HCT116 (cell line): ENCODE measurements around the gene VRK1. TPM values are rescaled to one million over a fixed set of nuclear protein-coding genes. Genes with fewer than 3 reads are reported as not detected.

Experiments used
- ATAC-seq: fragments of 200-7000 bp; cut with Tn5 transposase; 2 replicates; pipeline ENCODE4 v1.9.1; 2020; ENCODE audit warnings: mild to moderate bottlenecking, moderate library complexity
- BruUV-seq: library from RNA; stranded (reverse); fragments of 400-500 nt; replicated peaks from 2 replicates; lab custom pipeline; 2021; lab: Mats Ljungman, UMichigan
- CTCF ChIA-PET: fragments of 300-600 bp; sonication (Branson Sonifier 250); formaldehyde crosslinking; loops from one replicate; lab custom pipeline; 2021; ENCODE audit warnings: antibody characterized with exemption; lab: Charles Lee
- POLR2A ChIA-PET: fragments of 300-600, 350-600 bp; sonication (Branson Sonifier 250); formaldehyde crosslinking; loops from one replicate; lab custom pipeline; 2021; ENCODE audit warnings: antibody characterized with exemption; lab: Charles Lee
- RAD21 ChIA-PET, 2 experiments: fragments of 300-600 bp; sonication (Branson Sonifier 250); formaldehyde crosslinking; loops; one replicate each; lab custom pipeline; 2023; ENCODE audit warnings: low total read pairs in 2 of 2; ENCODE audit not compliant: uncharacterized antibody in 2 of 2, unreplicated experiment in 2 of 2, low non-redundant PET in 1 of 2; lab: Charles Lee
- DNase-seq: peaks from one replicate; pipeline ENCODE4 v3.0.0-alpha.2; 2010; ENCODE audit warnings: low read depth, low spot score
- H2AFZ ChIP-seq: fragments of 200-600 bp; shearing (Covaris generic), sonication (generic); 2 replicates; pipeline ENCODE4 v1.6.1; 2017; ENCODE audit warnings: low read depth, mixed run types, mixed read lengths, antibody characterized with exemption, low read length; ENCODE audit not compliant: poor library complexity, severe bottlenecking
- H3K27ac ChIP-seq: 2 replicates; pipeline ENCODE4 v1.5.1; 2012; ENCODE audit warnings: low read depth, low read length
- H3K27me3 ChIP-seq: fragments of 200-600 bp; sonication (generic); 2 replicates; pipeline ENCODE4 v1.6.1; 2016; ENCODE audit warnings: mixed run types, low read length, mixed read lengths; ENCODE audit not compliant: insufficient read depth
- H3K36me3 ChIP-seq, 2 experiments: fragments of 200-500 bp in 1 of 2; fragments of 200-600 bp in 1 of 2; sonication (Bioruptor generic) in 1 of 2; sonication (generic) in 1 of 2; 2 replicates each; pipeline versions ENCODE4 v1.5.1 to v1.6.1; 2014 to 2016; ENCODE audit warnings: low read length in 2 of 2, inconsistent platforms in 1 of 2, mixed read lengths in 1 of 2, mixed run types in 1 of 2; ENCODE audit not compliant: insufficient read depth in 2 of 2, control insufficient read depth in 1 of 2
- H3K4me1 ChIP-seq, 2 experiments: fragments of 200-600 bp in 1 of 2; sonication (generic) in 1 of 2; 2 replicates each; pipeline versions ENCODE4 v1.5.1 to v1.6.1; 2012 to 2017; ENCODE audit warnings: low read length in 2 of 2, inconsistent platforms in 1 of 2, mild to moderate bottlenecking in 1 of 2, mixed read lengths in 1 of 2, mixed run types in 1 of 2, moderate library complexity in 1 of 2; ENCODE audit not compliant: insufficient read depth in 2 of 2, control insufficient read depth in 1 of 2
- H3K4me2 ChIP-seq: fragments of 200-600 bp; sonication (generic); 2 replicates; pipeline ENCODE4 v1.6.1; 2017; ENCODE audit warnings: mixed run types, low read length, mixed read lengths
- H3K4me3 ChIP-seq, 2 experiments: fragments of 200-600 bp in 1 of 2; sonication (generic) in 1 of 2; replicated peaks in 1 of 2; 2 replicates each; pipeline ENCODE4 v1.5.1; 2011 to 2016; ENCODE audit warnings: low read length in 2 of 2, control low read depth in 1 of 2, low read depth in 1 of 2, mild to moderate bottlenecking in 1 of 2, mixed read lengths in 1 of 2, mixed run types in 1 of 2
- H3K79me2 ChIP-seq: fragments of 200-600 bp; sonication (generic); 2 replicates; pipeline ENCODE4 v1.6.1; 2017; ENCODE audit warnings: mild to moderate bottlenecking, mixed run types, low read length, moderate library complexity, mixed read lengths; ENCODE audit not compliant: insufficient read depth
- H3K9ac ChIP-seq: fragments of 200-600 bp; sonication (generic); 2 replicates; pipeline ENCODE4 v1.6.1; 2016; ENCODE audit warnings: low read length, mixed read lengths
- H3K9me2 ChIP-seq: fragments of 200-600 bp; sonication (generic), shearing (Covaris generic); 2 replicates; pipeline ENCODE4 v1.6.1; 2017; ENCODE audit warnings: mixed run types, mild to moderate bottlenecking, moderate library complexity; ENCODE audit not compliant: insufficient read depth
- H3K9me3 ChIP-seq, 2 experiments: fragments of 200-500 bp in 1 of 2; fragments of 200-600 bp in 1 of 2; sonication (Bioruptor generic) in 1 of 2; sonication (generic) in 1 of 2; 2 replicates each; pipeline ENCODE4 v1.6.1; 2014 to 2017; ENCODE audit warnings: low read length in 2 of 2, mixed read lengths in 2 of 2, inconsistent platforms in 1 of 2, low read depth in 1 of 2, mild to moderate bottlenecking in 1 of 2, mixed run types in 1 of 2, moderate library complexity in 1 of 2; ENCODE audit not compliant: control insufficient read depth in 1 of 2, insufficient read depth in 1 of 2
- H4K20me1 ChIP-seq: fragments of 200-600 bp; sonication (generic), shearing (Covaris generic); 2 replicates; pipeline ENCODE4 v1.6.1; 2017; ENCODE audit warnings: mixed run types, mild to moderate bottlenecking, moderate library complexity; ENCODE audit not compliant: insufficient read depth
- ATF3 ChIP-seq: IDR thresholded peaks from 2 replicates; pipeline ENCODE4 v1.6.1; 2012
- CTCF ChIP-seq, 3 experiments: fragments of 200-600 bp in 1 of 3; sonication (generic) in 1 of 3; IDR thresholded peaks in 2 of 3; conservative IDR thresholded peaks in 1 of 3; 2 replicates each; pipeline ENCODE4 v1.5.1; 2012 to 2017; ENCODE audit warnings: low read depth in 2 of 3, low read length in 2 of 3, antibody characterized with exemption in 1 of 3, borderline replicate concordance in 1 of 3, control low read depth in 1 of 3, mild to moderate bottlenecking in 1 of 3, mixed read lengths in 1 of 3, mixed run types in 1 of 3, moderate library complexity in 1 of 3; ENCODE audit not compliant: insufficient read depth in 1 of 3
- EGR1 ChIP-seq: IDR thresholded peaks from 2 replicates; pipeline ENCODE4 v1.6.1; 2012; ENCODE audit warnings: low read depth
- ELF1 ChIP-seq: IDR thresholded peaks from 2 replicates; pipeline ENCODE4 v1.6.1; 2012; ENCODE audit warnings: low read depth, borderline replicate concordance
- FOSL1 ChIP-seq: IDR thresholded peaks from 2 replicates; pipeline ENCODE4 v1.6.1; 2012; ENCODE audit warnings: low read depth
- POLR2A ChIP-seq: IDR thresholded peaks from 2 replicates; pipeline ENCODE4 v1.7.0; 2011; ENCODE audit warnings: borderline replicate concordance; ENCODE audit not compliant: insufficient read depth, insufficient read length; ENCODE audit errors: extremely low read depth
- POLR2AphosphoS5 ChIP-seq: IDR thresholded peaks from 2 replicates; pipeline ENCODE4 v1.6.1; 2011; ENCODE audit warnings: mild to moderate bottlenecking, low read depth, low read length, moderate library complexity
- RAD21 ChIP-seq: IDR thresholded peaks from 2 replicates; pipeline ENCODE4 v1.6.1; 2012; ENCODE audit warnings: low read depth, mild to moderate bottlenecking
- SIN3A ChIP-seq: IDR thresholded peaks from 2 replicates; pipeline ENCODE4 v1.6.1; 2012; ENCODE audit warnings: low read depth
- SP1 ChIP-seq: IDR thresholded peaks from 2 replicates; pipeline ENCODE4 v1.6.1; 2012; ENCODE audit warnings: low read depth
- TCF7L2 ChIP-seq: IDR thresholded peaks from 2 replicates; pipeline ENCODE4 v1.7.0; 2011; ENCODE audit warnings: borderline replicate concordance, inconsistent platforms; ENCODE audit not compliant: insufficient read depth, insufficient read length; ENCODE audit errors: extremely low read depth
- ZNF274 ChIP-seq: fragments of 200-500 bp; sonication (Bioruptor generic); IDR thresholded peaks from 2 replicates; pipeline ENCODE4 v1.6.1; 2014; ENCODE audit warnings: mild to moderate bottlenecking, low read depth, low read length, inconsistent platforms
- intact Hi-C: fragments of 100-400 bp; cut with micrococcal nuclease; formaldehyde crosslinking; loops from 2 replicates; pipeline ENCODE4 v1.10.0; 2022
- total RNA-seq: library from RNA; stranded (reverse); gene quantifications from one replicate; pipeline ENCODE4 v1.2.1, GENCODE V29; 2021; ENCODE audit not compliant: unreplicated experiment

The VRK1 gene
- total RNA-seq, 1 experiment from 2014 or later: 51.4 TPM

- TF ChIP-seq ATF3: no peak
- TF ChIP-seq, all 23 proteins: peak for 0
These were observed 49.6 kb upstream of the VRK1 start (continued) for GRCh38 chr14:96747608-96748007.

- Histone ChIP-seq H3K79me2 (no peaks in the 10 kb centered on the region), H3K9me2 (no peaks in the 10 kb centered on the region), H4K20me1 (no peaks in the 10 kb centered on the region), H3K27ac (no peak overlapping the region), H3K9me3 (no peaks in the 10 kb centered on the region), H3K4me3 (no peak overlapping the region), H3K4me1 (no peaks in the 10 kb centered on the region; a peak in 2 of 4 replicates), H2AFZ (no peak overlapping the region), H3K4me2 (no peak overlapping the region), H3K9ac (no peak overlapping the region), H3K36me3 (no peaks in the 10 kb centered on the region), H3K27me3 (no peaks in the 10 kb centered on the region)
- CTCF ChIA-PET: no interaction called here
- TF ChIP-seq SIN3A (no peak), POLR2AphosphoS5 (no peak)
- no TSS peak for BruUV-seq
- no peak for ATAC-seq
- intact Hi-C loops: loop anchor here (10.0 kb wide), 1 partner anchor 386 kb away; no protein-coding TSS in a partner anchor
- RAD21 ChIA-PET: no interaction called here
- POLR2A ChIA-PET: no interaction called here
- DNase-seq: no peak
These were observed 48.8 kb upstream of the VRK1 start for GRCh38 chr14:96748362-96748761.

GRCh38 chr14:96751505-96751904, 45.7 kb upstream of the VRK1 start:
- Histone ChIP-seq H3K27me3 (no peaks in the 10 kb centered on the region), H3K79me2 (no peaks in the 10 kb centered on the region), H3K9ac (no peak overlapping the region), H3K9me2 (no peaks in the 10 kb centered on the region), H3K36me3 (no peaks in the 10 kb centered on the region), H3K4me2 (no peak overlapping the region), H3K4me1 (no peaks in the 10 kb centered on the region; a peak in 1 of 4 replicates), H3K9me3 (no peaks in the 10 kb centered on the region), H4K20me1 (no peaks in the 10 kb centered on the region), H3K4me3 (no peak overlapping the region), H2AFZ (no peak overlapping the region), H3K27ac (no peak overlapping the region)
- ChIA-PET CTCF (no interaction called here), POLR2A (no interaction called here), RAD21 (no interaction called here)
- TF ChIP-seq TCF7L2 (no peak), CTCF (IDR thresholded peaks at IDR 0.05 in 2 of 3, conservative IDR thresholded peaks at IDR 0.05 in 1 of 3; ENCODE audit: borderline replicate concordance in 1 of 3, insufficient read depth in 1 of 3, low read depth in 2 of 3, low read length in 2 of 3) (no peak), POLR2AphosphoS5 (no peak), ELF1 (no peak), EGR1 (no peak), FOSL1 (no peak), RAD21 (no peak), ZNF274 (no peak), SP1 (no peak), POLR2A (no peak)
- no TSS peak for BruUV-seq
- ATAC-seq (no peak), DNase-seq (no peak)
- intact Hi-C loops: no loop called here
